Measurements from ENCODE around the gene LGALS3.

LGALS3 gene

DNA sequence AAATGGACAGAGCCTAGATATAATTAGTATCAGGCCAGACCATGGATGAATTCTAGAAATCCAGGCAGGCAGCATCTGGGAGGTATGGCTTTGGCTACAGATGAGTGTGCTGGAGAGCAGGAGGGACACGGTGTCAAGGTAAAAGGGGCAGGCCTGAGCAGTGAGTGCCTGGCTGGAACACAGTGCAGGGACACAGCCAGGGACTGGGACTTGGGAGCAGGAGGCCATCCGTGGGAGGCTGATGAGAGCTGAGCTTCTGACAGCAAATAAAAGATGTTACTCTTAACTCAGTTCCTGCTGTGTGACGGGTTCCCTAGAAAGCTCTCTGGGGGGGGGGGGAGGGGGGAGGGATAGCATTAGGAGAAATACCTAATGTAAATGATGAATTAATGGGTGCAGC, 13.6 kb upstream of the LGALS3 start:
- no peak for DNase-seq

DNA sequence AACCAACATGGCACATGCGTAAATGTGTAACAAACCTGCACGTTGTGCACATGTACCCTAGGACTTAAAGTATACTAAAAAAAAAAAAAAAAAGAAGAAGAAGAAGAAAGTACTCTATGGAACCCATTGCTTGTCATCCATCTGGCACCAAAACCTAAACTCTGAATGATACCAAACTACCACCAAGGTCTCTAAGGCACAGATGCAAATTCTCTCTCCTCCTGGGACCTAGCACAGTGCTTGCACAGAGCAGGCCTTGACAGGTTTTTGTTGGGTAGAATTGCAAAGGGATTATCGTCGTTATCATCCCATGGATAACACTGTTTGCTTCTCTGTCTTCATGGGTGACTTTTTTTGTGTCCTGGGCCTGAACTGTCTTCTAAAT, 13.2 kb upstream of the LGALS3 start:
- DNase-seq, result no peak

DNA sequence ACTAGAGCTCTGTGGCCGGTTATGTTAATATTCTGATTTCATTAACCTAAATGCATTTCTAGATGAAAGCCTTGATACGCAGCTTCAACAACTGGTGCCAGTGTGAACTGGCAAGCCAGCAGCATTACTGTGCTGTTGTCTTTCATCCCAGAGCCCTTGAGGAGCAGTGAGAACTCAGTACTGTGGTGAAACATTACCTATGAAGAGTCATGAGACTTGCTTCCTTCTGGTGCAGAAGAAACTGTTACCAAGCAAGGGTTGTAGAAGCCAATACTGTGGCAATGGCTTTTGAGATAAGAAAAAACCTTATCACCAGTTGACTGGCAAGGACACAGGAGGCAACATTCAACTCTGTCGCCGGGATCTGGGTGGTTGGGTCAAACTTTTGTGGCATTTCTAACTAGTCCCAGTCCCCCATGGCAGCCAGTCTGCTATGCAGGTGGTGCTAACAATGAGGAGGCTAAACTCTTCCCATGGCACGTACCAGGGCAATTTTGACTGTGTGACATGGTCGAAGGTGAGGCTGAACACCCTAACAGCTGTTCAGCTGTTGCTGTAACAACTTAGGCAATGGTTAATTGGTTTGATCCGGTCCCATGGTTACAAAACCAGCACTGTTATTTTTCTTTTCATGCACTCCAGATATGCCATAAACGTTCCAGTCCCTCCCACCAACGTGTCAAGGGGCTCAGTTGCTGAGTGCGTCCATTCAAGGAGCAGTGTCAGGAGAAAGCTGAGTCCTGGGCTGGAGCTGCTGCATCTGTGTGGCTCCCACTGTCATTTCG, 12.6 kb upstream of the LGALS3 start:
- DNase-seq, result no peak

DNA sequence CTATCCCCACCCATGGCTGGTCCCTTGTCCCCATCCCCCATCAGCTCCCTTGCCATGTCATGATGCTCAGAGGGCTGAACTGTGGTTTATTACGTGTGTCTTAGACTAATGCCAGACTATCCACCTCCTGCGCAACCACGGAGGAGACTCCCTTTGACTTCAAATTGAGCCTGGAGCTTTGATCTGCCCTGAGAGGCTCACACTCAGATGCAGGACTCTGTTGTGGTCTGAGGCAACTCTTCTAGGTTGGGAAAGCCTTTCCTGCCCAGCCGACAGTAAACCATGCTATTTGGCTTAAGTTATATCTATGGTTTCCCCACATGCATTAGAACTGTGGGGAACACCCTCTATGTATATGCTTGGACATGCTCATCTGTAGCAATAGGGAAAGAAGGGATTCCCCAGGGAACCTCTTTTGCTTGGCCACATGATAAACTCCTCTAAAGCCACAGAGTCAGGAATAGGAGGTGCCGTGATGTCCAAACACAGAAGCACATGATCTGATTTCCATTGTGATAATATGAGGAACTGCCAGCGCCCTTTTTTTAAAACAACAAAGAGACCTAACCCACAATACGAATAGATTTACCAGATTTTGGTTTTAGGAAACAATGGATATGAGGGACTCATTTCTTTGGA, 11.1 kb upstream of the LGALS3 start:
- no peak for DNase-seq

DNA sequence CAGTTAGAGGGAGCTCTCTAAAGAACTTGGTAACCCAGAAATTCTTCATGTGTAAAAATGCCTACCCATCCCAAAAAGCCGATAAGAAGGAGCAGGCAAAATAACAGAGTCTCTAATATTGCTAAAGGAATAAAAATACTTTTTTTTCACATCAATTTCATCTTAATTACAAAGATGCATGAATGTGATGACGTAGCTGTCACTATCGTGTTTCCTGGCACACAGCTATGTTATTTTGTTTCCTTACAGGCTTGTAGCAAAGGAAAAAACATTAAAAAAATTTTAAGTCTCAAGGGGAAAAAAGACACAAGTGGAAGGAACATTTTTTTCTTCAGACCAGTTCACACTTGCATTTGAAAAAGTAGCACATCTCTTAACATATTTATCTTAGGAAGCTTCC, 10.3 kb upstream of the LGALS3 start:
- no peak for DNase-seq

DNA sequence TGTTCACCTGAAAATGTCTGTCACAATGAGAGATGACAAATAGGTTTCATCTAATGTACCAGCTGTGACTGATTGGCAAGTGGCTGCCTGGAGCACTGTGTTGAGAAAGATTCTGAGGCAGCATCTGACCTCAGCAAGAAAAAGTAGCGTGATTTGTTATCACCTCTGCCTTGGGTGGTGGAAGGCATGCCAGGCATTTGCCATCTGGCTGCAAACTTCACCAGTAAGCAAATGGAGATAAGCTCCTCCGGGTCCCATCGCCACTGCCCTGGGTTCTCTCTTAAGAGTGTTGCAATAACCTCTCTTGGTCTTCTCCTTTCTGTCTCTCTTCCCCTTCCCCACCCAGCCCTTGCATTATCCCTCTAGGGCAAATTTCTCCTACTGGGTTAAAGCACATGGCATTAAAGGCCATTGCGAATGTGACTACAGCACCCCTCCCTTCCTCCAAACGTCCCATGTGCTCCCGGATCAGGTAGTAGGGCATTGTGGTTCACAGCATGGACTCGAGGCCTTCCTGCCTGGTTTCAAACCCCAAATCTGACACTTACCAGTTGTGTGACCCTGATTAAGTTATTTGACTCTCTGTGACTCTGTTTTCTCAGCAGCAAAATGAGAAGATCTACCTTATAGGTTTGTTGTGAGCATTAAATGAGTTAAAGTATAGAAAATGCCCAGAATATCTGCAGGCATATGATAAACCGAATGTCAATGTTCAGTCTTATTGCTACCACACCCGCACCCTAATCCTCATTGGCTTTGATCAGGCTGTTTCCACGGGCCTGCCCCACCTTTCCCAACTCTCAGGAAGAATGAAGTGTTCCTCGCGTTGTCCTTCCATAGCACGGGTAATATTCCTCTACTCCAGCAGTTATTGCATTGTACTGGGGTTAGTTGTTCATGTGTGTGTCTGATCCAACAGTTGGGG, 8.2 kb upstream of the LGALS3 start:
- DNase-seq, result no peak

DNA sequence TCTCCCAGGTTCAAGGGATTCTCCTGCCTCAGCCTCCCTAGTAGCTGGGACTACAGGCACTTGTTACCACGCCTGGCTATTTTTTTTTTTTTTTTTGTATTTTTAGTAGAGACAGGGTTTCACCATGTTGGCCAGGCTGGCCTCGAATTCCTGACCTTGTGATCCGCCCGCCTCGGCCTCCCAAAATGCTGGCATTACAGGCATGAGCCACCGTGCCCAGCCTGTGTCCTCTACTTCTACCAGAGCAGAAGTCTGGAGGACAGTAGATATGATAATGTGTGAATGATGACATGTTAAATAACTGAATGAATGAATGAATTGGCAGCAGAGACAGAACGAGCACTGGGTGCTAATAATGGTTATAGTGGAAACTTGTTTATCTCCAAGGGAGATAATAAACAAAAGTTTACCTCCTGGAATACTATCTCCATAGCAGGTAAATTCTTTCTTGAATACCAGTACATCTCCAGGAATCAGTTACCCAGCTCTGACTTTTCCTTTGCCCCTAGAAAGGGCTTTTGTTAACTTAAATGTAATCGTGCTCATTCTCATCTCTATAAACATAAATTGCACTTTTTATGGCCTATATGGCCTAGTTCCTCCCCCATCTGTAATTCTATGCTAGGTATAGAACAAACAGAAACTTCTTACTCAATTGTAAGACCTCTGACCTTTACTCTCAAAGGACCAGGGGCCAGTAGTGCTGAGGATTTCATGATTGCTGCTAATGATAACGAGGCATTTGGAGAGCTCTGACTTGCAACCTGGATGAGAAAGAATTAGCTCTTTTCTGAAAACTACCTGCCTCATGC, 7.2 kb upstream of the LGALS3 start:
- DNase-seq, result no peak

DNA sequence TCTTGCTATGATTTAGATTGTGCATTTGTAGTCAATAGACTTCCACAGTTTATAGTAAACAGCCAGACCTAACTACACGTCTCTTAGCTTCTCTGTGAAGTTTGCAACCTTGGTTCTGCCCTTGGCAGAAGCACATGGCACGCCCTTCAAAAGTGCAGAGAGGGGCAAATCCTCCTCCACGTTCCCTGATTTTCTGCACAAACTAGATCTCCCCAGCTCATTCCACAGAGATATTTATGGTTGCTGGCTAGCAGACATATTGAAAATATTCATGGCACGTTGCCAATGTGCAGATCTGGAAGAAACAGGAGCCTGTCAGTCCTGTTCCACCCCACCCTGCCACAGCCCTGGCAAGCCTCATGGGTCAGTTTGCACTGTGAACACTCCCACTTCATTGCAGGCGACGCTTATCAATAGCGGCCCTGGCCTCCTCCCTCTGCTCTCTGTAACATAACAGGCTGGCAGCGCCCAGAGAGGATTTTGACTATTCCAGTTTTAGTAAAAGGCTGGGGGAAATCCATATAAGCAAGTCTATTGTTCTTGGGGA, 6.5 kb upstream of the LGALS3 start:
- DNase-seq, result no peak

DNA sequence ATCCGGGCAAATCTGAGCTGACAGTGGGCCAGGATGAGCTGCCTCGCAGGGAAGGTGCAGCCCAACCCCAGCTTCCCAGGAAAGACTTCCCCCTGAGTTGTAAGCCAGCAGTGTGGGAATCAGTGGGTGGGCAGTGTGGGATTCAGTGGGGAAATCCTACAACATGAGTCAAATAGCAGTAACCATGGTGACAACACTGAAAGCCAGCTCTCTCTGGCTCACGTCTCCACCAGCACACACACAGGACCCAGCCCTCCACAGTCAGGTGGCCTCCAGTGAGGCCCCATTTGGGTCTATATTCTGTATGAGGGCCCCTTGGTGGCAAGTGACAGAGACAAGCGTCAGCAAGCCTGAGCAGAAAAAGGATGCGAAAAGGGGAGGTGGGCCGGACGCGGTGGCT, 6.0 kb upstream of the LGALS3 start:
- no peak for DNase-seq

DNA sequence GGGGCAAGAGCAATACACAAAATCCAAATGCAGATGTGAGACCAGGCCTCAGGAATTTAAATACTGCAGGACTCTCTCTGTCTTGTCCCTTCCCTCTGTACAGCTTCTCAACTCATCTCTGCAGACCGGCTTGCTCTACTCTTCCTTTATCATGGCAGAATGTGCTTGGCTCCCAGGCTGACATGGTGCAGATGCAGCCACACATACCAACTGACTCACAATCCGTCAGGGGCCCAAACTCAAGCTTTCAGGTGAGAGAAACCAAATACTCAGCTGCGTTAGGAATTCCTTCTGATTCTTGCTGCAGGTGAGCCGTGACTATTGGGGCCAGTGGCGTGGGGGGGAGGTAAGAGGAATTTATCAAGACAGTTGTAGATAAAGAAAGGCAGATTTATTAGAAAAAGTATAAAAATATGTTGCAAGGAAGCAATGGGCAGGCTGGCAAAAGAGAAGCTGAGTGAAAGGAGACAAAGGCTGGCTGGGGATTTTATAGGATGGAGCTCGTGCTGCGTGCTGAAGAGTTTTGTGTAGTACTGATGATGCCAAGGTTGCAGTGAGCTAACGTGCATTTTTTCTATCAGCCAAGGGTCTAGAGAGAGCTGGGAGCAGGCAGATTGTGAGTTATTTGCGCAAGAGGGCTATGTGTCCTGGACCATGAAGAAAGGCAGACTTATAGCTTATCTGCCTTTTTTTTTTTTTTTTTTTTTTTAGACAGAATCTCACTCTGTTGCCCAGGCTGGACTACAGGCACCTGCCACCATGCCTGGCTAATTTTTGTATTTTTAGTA, 5.0 kb upstream of the LGALS3 start:
- DNase-seq, result no peak

DNA sequence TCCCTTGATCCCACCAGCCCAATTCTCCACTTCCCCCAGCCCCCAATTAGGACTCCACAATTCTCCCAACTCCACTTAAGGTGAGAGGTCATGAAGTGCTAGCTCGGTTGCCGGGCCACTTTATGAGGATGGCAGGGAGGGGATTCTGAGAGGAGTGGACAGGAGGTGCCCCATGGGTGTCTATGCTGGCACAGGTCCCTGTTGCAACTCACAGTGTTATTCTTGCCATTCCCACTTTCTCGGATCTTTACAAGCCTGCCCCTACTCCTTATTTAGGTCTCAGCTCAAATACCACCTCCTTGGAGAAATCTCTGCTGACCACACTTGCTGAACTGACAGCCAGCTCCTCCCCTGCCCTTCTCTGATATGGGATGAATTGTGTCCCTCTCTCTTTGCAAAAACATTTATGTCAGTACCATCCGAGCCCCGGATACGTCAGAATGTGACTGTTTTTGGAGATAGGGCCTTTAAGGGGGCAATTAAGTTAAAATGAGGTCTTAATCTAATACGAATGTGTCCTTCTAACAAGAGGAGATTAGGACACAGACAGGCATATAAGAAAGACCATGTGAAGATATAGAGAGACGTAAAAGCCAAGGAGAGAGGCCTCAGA, 4.2 kb upstream of the LGALS3 start:
- no peak for DNase-seq

DNA sequence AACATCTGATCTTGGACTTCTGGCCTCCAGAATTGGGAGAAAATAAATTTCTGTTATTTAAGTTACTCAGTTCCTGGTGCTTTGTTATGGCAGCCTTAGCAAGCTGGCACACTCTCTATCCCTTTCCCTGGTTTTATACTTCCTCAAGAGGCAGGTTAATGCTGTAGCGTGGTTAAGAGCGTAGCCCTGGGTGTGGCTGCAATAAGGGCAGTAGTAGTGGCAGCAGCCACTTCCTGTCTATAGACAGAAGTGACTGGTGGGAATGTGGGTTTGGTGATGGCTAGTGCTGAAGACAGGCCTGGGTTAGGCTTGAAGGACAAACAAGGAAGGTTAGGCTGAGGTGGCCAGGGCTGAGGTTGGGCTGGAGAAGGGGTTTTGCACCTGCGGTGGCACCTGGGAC, 3.6 kb upstream of the LGALS3 start:
- peak; percentile 21 for DNase-seq

DNA sequence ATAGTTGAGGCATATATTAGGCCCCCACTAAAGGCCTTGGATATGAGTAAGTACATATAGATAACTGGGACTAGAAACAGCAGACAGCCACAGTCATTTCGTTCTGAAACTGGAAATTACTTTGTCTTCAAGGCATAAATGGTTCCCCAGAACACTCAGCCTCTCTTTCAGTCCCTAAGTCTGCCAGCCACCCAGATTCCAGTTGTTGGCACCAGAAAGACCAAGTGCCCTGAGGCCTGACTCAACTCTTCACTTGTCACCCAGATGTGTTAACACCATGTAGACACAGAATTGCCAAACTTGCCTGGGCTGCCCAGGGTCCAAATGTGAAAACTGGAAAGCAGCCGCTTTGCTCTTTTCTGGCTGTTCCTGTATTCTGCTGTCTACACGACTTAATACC, 3.0 kb upstream of the LGALS3 start:
- DNase-seq, result no peak

DNA sequence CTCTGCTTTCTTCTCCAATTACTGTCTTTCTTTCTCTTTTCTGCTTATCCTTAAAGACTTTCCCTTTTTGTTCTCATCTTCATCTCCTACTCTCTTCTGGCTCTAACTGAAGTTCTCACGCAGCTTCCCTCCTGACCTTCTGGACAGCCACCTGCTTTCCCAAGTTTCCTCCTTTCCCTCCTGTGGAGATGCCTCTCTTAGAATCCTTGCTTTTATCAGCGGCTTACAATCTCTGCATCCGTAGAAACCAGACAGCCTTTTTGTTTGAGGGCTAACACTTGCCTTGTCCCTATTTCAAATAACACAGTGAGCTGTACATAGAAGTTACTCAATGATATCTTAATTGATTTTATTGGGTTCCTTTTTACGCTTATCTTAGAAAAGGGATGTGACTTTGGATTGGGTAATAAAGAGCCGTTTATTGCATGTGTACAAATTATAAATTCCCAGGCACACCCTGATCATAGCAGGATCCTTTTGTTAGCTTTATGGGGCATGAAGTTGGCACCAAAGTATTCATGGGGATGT, 2.1 kb upstream of the LGALS3 start:
- no peak for DNase-seq

DNA sequence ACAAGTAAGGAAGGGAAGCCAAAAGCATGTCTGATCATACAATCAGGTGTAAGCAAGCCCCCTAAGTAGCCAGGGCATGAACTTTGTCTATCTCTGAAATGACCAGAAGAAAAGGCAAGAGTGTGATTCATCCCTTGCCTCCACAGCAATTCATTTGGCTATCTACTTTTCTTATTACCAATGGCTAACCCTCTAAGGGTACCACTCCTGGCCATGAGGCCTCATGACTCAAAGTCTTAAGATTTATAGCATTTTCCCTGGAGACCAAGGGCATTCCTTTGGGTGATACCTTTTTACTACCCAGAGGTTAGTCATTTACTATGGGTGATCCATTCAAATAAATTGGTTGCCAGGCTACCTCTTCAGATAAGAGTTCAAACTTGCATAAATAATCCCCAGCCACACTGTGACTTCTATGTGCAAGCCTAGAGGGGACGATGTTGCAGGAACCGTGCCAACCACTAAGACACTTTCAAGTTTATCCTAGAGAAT, 1.5 kb upstream of the LGALS3 start:
- no peak for DNase-seq

DNA sequence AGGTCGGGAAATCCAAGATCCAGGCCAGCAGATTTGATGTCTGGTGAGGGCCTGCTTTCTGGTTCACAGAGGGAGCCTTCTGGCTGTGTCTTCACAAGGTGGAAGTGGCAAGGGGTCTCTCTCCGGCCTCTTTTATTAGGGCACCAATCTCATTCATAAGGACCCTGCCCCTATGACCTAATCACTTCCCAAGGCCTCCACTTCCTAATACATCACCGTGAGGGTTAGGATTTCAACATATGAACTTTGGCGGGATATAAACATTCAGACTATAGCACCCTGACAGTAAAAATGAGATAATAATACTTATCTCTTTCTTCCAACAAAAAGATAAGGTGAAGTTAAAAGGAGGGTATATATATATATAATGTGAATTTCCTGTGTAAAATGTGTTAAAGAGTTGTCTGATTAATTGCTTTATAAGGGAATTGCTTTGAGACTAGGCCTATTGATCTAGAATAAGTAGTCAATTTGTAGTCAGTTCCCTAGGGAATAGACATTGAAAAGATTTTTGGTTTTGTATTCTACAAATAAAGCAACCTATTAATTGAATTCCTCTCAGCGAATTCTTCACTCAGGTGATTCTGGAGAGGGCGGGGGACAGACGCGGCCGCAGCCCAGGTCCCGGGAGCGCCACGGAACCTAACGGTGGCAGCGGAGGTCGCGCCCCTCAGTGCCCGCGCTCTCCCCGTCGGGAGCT, 516 bp upstream of the LGALS3 start:
- DNase-seq, result no peak

DNA sequence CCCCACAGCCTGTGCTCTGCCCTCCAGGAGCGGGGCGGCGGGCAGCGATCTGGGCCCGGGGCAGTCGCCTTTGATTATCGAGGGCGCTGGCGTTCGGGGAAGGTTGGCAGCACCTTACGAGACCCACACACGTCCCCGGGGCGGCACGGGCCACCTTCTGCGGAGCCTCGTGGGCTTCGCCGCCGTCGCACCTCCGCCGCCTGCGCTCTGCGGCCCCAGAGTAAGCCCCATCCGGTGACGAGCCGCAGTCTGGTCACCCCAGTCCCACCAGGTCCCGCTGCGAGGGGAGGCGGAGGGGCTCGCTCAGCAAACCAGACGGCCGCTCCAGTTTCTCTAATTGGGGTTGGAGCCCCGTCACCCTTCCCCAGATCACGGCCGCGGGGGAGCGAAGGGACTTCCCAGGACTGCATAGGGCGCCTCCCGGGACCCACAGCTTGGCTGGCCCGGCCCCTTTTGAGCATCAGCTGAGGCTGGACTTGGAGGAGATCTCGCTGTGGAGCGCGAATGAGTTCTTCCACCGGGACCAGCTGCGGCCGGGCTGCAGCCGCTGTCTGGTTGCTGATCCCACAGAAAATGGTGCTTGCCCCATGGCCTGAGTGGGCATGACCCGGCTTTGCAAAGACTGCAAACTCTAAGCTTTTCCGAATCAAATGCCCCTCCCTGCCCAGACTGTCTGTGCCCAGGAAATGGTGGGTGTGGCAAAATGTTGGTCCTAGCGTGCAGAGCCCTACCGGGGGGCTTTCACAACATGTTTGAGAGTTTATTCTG, 560 bp downstream of the LGALS3 start:
- DNase-seq, result peak; percentile 59

DNA sequence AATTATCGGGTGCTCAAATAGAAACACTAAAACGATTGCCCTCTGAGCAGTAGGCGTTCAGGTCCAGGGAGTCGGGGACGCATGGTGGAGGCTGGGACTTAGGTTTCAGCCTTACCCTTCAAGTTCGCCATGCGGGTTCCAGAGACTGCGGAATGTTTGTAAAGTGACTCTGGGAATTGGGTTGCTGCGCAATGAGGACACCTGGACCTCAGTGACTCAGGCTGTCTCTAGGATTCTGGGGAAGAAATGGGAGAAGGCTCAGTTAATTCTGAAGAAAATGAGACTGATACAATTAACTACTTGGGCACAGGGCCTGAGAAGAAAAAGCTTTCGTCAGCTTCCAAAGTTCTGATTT, 1.1 kb downstream of the LGALS3 start:
- no peak for DNase-seq

DNA sequence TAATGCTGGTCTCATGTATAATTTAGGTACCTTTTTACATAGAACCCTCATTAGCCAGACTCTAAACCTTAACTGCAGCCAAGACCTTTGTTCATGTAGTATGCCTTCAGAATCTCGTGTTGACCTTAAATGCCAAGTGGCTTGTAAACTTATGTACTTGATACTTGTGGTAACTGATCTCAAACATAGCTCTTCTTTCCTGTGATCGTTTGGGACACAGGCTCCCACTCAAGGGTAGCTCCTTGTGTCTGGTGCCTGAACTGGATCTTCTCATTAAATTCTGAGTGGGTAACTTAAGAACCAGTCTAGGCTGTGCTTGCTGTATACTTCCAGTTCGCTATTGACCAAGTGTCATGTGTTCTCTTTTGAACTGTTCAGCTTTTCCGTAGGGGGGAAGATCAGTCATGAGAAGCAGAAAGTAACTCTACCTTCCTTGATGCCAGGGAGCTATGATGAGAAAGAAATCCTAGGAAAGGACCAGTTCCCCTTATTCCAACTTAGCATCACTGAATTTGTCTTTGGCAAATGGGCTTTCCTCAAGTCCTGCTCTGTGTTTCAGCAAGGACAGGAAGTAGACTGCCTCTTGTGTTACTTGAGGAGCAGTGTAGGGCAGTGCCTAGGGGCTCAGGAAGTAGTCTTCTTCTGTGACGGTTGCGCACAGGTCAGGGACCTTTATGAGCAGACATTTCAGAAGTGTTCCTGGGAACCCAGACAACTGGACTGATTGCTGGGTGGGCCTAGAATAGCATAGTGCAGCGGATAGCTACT, 2.5 kb downstream of the LGALS3 start:
- peak; percentile 15 for DNase-seq
